Pancreas (tissue), 10 donors: ENCODE measurements around the gene SGK1. TPM values are rescaled to one million over a fixed set of nuclear protein-coding genes. Genes with fewer than 3 reads are reported as not detected.

ENCODE experiments used
- ATAC-seq, 4 donors: fragments of 200-7000 bp; cut with Tn5 transposase; one replicate each; pipeline versions ENCODE4 v1.8.0 to v1.9.1; 2020; ENCODE audit warnings: mild to moderate bottlenecking in 4 of 4, moderate library complexity in 4 of 4
- DNase-seq, 6 donors: peaks; one replicate each; pipeline ENCODE4 v3.0.0-alpha.2; 2020
- FAIRE-seq: peaks from 2 replicates; lab custom pipeline; 2012; peaks lifted over from hg19 to GRCh38; lab: Jason Lieb, UNC
- H3K27ac ChIP-seq, 4 donors: fragments of 200-600 bp; sonication (generic); 1 replicate in 3 of 4; 2 replicates in 1 of 4; pipeline versions ENCODE4 v1.5.0 to v1.8.0; 2020
- H3K27me3 ChIP-seq, 4 donors: fragments of 200-600 bp; one replicate each; pipeline ENCODE4 v1.8.0; 2021
- H3K36me3 ChIP-seq, 3 donors: fragments of 200-600 bp; sonication (generic) in 1 of 3; one replicate each; pipeline versions ENCODE4 v1.5.0 to v1.8.0; 2020 to 2021
- H3K4me1 ChIP-seq, 3 donors: fragments of 200-600 bp; one replicate each; pipeline ENCODE4 v1.8.0; 2021
- H3K4me3 ChIP-seq, 4 donors: fragments of 200-600 bp; sonication (generic) in 2 of 4; one replicate each; pipeline versions ENCODE4 v1.5.0 to v1.8.0; 2020 to 2021
- H3K9me3 ChIP-seq, 4 donors: fragments of 200-600 bp; one replicate each; pipeline ENCODE4 v1.8.0; 2021
- WGBS, 2 donors: extraction: QIAGEN DNeasy Blood & Tissue Kit; methylation state at CpG; one replicate each; pipeline ENCODE4 v1.1.7; 2013; 5-methylcytosine and 5-hydroxymethylcytosine counted together
- intact Hi-C, 3 donors: fragments of 100-400 bp; cut with DNase I; formaldehyde crosslinking; loops; one replicate each; pipeline versions ENCODE4 v1.11.1 to v1.14.2; 2022
- polyA plus RNA-seq, 2 donors: library from polyadenylated mRNA; stranded (reverse); fragments of 200-250 nt; gene quantifications; one replicate each; pipeline ENCODE4 v1.2.3, GENCODE V29; 2013
- total RNA-seq, 6 donors: library from RNA; stranded (reverse); fragmentation: NEBNext Ultra II Directional in 4 of 6; extraction: Animal tissue kit (Norgen Biotek cat#: 25700) in 4 of 6; gene quantifications; one replicate each; pipeline versions ENCODE4 v1.2.1 to v1.2.4, GENCODE V29; 2021 to 2023
- TF ChIP-seq, protein P1 (sequence below), 4 donors: fragments of 200-600 bp; sonication (generic) in 3 of 4; IDR thresholded peaks; one replicate each; pipeline versions ENCODE4 v1.5.0 to v1.8.0; 2021; ENCODE audit warnings: antibody characterized with exemption in 4 of 4
- donor health status: healthy with polysubstance abuse.
- donor health status: DM: no; HTN: no; CAD: no; lungs with moderate emphysema.
- donor health status: DM: no; HTN: no; CAD: no.
- donor health status: control.
- donor health status: control.
- donor health status: Bipolar disorder and iron deficiency.
- donor health status: DM: yes; HTN: yes; CAD: no.
- donor health status: DM: no; HTN: no; CAD: no.
- donor health status: DM: no; HTN: no; CAD: no.
- donor health status: DM: yes; HTN: yes; CAD: no.

The SGK1 gene
- total and polyA plus RNA-seq, 8 donors: 56.8 to 189 (median 95.4) TPM

- intact Hi-C loops: no loop called here
Measured at GRCh38 chr6:134229520-134229919, 88.4 kb downstream of the SGK1 start.

DNA sequence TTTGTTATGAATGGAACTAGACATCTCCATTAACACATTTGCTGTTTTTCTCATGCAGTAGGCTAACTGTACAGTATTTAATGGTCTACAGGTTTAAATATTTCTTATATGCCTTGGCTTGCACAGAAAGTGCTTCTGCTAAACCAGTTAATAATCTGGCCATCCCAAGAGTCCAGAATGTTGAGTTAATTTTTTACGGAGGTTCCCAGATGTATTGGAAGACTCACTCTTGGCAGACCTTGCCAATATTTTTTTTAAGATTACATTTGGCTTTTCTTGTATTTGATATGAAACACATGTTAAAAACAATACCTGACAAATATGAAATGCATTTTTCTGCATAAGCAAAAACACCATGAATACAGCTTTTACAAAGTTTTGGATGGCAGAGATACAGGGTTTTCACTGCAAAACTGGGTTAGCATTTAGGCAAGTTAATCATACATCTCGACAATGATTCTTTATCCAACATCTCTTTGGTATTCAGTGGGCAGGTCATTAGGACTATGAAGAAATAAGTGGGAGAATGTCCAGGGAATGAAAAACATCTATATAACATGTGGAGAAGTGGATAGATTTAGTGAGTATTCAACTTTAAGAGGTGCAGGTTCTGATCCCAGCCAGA lies 94.0 kb downstream of the SGK1 start:
- TF ChIP-seq, protein P1, sequence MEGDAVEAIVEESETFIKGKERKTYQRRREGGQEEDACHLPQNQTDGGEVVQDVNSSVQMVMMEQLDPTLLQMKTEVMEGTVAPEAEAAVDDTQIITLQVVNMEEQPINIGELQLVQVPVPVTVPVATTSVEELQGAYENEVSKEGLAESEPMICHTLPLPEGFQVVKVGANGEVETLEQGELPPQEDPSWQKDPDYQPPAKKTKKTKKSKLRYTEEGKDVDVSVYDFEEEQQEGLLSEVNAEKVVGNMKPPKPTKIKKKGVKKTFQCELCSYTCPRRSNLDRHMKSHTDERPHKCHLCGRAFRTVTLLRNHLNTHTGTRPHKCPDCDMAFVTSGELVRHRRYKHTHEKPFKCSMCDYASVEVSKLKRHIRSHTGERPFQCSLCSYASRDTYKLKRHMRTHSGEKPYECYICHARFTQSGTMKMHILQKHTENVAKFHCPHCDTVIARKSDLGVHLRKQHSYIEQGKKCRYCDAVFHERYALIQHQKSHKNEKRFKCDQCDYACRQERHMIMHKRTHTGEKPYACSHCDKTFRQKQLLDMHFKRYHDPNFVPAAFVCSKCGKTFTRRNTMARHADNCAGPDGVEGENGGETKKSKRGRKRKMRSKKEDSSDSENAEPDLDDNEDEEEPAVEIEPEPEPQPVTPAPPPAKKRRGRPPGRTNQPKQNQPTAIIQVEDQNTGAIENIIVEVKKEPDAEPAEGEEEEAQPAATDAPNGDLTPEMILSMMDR (IDR thresholded peaks at IDR 0.05): no peak
- no peak overlapping the region for H3K4me3 ChIP-seq
- intact Hi-C loops: no loop called here
- H3K36me3 ChIP-seq: no peaks in the 10 kb centered on the region
- H3K4me1 ChIP-seq: peaks cover 11 to 21% (median 17%) of the 10 kb centered on the region in 3 donors
- peak overlapping the region in 3 of 4 donors; percentile 28 to 79 (median 63) for H3K27ac ChIP-seq
- DNase-seq (no peak), FAIRE-seq (no peak), ATAC-seq (peak; percentile 65 to 88 (median 84))
- H3K9me3 ChIP-seq: no peaks in the 10 kb centered on the region
- WGBS, 2 donors: 10 to 12% methylated on average over 2 of the region's 2 CpGs
- H3K27me3 ChIP-seq: no peaks in the 10 kb centered on the region

More at GRCh38 chr6:134229520-134229919, 88.4 kb downstream of the SGK1 start:
- WGBS, 2 donors: 88 to 92% methylated on average over 2 of the region's 2 CpGs
- no peak for DNase-seq
- Histone ChIP-seq H3K9me3 (no peaks in the 10 kb centered on the region), H3K4me3 (no peak overlapping the region), H3K4me1 (peaks cover under 1 to 2% (median under 1%) of the 10 kb centered on the region in 3 donors), H3K27ac (no peak overlapping the region), H3K27me3 (no peaks in the 10 kb centered on the region), H3K36me3 (no peaks in the 10 kb centered on the region)
- no peak for ATAC-seq
- no peak for FAIRE-seq
- TF ChIP-seq, protein P1 (IDR thresholded peaks at IDR 0.05): no peak

DNA sequence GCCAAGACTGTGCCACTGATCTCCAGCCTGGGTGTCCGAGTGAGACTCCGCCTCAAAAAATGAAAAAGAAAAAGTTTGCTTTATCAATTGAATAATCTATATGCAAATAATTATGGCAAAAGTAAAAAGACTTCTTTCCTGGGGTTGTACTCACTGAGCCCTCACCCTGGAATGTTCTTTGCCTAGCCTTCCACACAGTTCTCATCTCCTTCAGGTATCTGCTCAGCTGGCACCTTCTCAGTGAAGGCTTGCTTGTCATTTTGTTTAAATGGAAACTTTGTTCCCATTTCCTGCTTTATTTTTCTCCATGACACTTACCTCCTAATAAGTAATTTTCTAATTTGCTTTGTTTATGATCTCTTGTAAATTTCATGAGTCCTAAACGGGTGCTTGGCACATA lies 96.7 kb downstream of the SGK1 start:
- Histone ChIP-seq H3K9me3 (no peaks in the 10 kb centered on the region), H3K27ac (peak overlapping the region in 2 of 4 donors; percentile 12 to 39), H3K4me3 (no peak overlapping the region), H3K27me3 (no peaks in the 10 kb centered on the region), H3K36me3 (no peaks in the 10 kb centered on the region), H3K4me1 (peaks cover 11 to 21% (median 17%) of the 10 kb centered on the region in 3 donors)
- no peak for DNase-seq
- no peak for FAIRE-seq
- peak in 2 of 4 donors; percentile 57 to 59 for ATAC-seq
- WGBS, 2 donors: 56% methylated on average over 3 of the region's 3 CpGs
- intact Hi-C loops: no loop called here
- TF ChIP-seq, protein P1 (IDR thresholded peaks at IDR 0.05): no peak

DNA sequence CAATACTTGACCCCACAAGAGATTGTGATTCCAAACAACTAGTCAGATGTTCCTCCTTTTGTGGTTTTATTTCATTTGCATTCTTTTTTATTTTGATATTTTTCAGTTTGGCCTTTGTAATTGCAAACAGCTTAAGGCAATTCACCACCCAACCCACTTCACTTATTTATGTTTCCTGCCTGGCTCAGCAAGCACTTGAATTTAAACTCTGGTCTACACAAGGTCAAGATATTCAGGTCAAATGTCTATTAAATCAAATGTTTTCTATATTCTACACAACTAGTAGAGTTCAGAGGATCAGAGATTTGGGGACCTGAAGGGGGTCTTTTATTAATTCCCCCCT lies 100.1 kb downstream of the SGK1 start:
- H3K9me3 ChIP-seq: no peaks in the 10 kb centered on the region
- H3K27ac ChIP-seq: no peak overlapping the region
- FAIRE-seq (no peak), ATAC-seq (no peak), DNase-seq (no peak)
- H3K4me3 ChIP-seq: no peak overlapping the region
- no peaks in the 10 kb centered on the region for H3K36me3 ChIP-seq
- H3K27me3 ChIP-seq: no peaks in the 10 kb centered on the region
- H3K4me1 ChIP-seq: peaks cover 0 to 7% (median 2%) of the 10 kb centered on the region in 3 donors
- TF ChIP-seq, protein P1 (IDR thresholded peaks at IDR 0.05): no peak
- intact Hi-C loops: no loop called here

DNA sequence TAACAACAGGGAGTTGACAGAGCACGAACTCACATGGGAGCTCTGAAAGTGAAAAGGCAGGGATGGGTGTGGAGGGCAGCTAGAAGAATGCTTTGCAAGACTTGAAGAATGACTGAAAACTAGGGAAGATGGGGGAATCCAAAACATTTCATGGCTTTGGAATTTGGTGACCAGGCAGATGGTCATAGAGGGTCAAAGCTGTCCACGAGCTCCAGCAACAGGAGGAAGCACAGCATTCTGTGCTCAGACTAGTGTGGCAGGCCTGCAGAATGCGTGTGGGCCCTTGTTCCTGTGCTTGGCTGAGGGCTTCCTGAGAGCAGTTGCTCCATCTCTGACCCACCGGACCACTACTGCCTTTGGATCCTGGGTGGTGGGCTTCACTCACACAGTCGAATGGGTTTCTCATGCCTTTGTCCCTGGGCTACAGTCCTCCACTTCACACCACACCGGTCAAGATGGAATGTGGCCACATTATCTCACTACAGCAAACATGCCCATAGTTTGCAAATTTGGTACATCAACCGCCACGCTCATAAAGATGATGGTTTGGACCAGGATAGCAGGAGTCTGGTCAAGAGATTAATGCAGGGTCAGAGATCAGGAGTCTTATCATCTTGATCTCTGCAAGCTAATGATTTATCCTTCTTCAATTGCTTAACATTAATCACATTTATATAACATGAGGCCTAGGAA lies 100.7 kb downstream of the SGK1 start:
- TF ChIP-seq, protein P1 (IDR thresholded peaks at IDR 0.05): no peak
- intact Hi-C loops: no loop called here
- 88 to 89% methylated on average over 8 of the region's 8 CpGs for WGBS, 2 donors
- DNase-seq: no peak
- ATAC-seq: no peak
- Histone ChIP-seq H3K27ac (no peak overlapping the region), H3K4me1 (peaks cover 0 to 7% (median 0%) of the 10 kb centered on the region in 3 donors), H3K9me3 (no peaks in the 10 kb centered on the region), H3K36me3 (no peaks in the 10 kb centered on the region), H3K27me3 (no peaks in the 10 kb centered on the region), H3K4me3 (no peak overlapping the region)
- FAIRE-seq: no peak
